Measurements from ENCODE around the gene HPX. TPM values are rescaled to one million over a fixed set of nuclear protein-coding genes. Genes with fewer than 3 reads are reported as not detected.

HPX gene
- total RNA-seq, 2 experiments from 2014 or later, result 0.16 to 5.2 TPM

GRCh38 chr11:6400431-6401345, 40.1 kb downstream of the HPX start:
- Histone ChIP-seq H3K4me2 (ENCODE audit: low read length) (no peak overlapping the region), H3K79me2 (ENCODE audit: insufficient read depth, low read depth, low read length) (no peaks in the 10 kb centered on the region), H3K9me2 (ENCODE audit: insufficient read depth, low read length) (no peaks in the 10 kb centered on the region), H2AFZ (ENCODE audit: low read length) (no peak overlapping the region), H4K20me1 (ENCODE audit: insufficient read depth, low read length) (no peaks in the 10 kb centered on the region), H3K4me3 (ENCODE audit: low read depth, low read length, poor library complexity, severe bottlenecking) (no peak overlapping the region), H3K4me1 (ENCODE audit: insufficient read depth, low read length, poor library complexity, severe bottlenecking) (peaks cover 45% of the 10 kb centered on the region), H3K36me3 (ENCODE audit: insufficient read depth, low read length) (peaks cover 17% of the 10 kb centered on the region), H3K27ac (ENCODE audit: low read depth, low read length, poor library complexity, severe bottlenecking) (no peak overlapping the region), H3K9me3 (ENCODE audit: low read length) (no peaks in the 10 kb centered on the region)
- BruUV-seq (replicated peaks), result no TSS peak
- CTCF ChIA-PET (ENCODE audit: unreplicated experiment), result interaction anchor here (1.0 kb wide), 1 partner anchor 11 kb away, joined by 6 read pairs; the partner anchor contains the start of gene SMPD1
- TF ChIP-seq EZH2phosphoT487 (IDR thresholded peaks at IDR 0.05; ENCODE audit: borderline replicate concordance, low read depth, low read length) (no peak), CTCF (conservative IDR thresholded peaks at IDR 0.05; ENCODE audit: low read length) (no peak)
- intact Hi-C loops (cut with micrococcal nuclease; ENCODE audit: unreplicated experiment), result no loop called here
- DNase-seq (ENCODE audit: low spot score), result no peak
- POLR2A ChIA-PET, result interaction anchor here (0.6 to 3.6 kb wide), 7 partner anchors 8 to 221 kb away, joined by 3 to 23 read pairs (median 4); partner anchors contain the start of genes APBB1 and SMPD1

- CTCF ChIA-PET (ENCODE audit: unreplicated experiment), result no interaction called here
- TF ChIP-seq EZH2phosphoT487 (IDR thresholded peaks at IDR 0.05; ENCODE audit: borderline replicate concordance, low read depth, low read length), result no peak
- no peak for TF ChIP-seq CTCF (conservative IDR thresholded peaks at IDR 0.05; ENCODE audit: low read length)
Measured at GRCh38 chr11:6397636-6398035, 43.2 kb downstream of the HPX start.

GRCh38 chr11:6397156-6397555, 43.6 kb downstream of the HPX start:
- H3K4me1 ChIP-seq (ENCODE audit: insufficient read depth, low read length, poor library complexity, severe bottlenecking), result peaks cover 10% of the 10 kb centered on the region
- no peak overlapping the region for H3K4me3 ChIP-seq (ENCODE audit: low read depth, low read length, poor library complexity, severe bottlenecking)
- no peak for DNase-seq (ENCODE audit: low spot score)
- no TSS peak for BruUV-seq (replicated peaks)
- no peaks in the 10 kb centered on the region for H4K20me1 ChIP-seq (ENCODE audit: insufficient read depth, low read length)
- CTCF ChIA-PET (ENCODE audit: unreplicated experiment), result no interaction called here
- POLR2A ChIA-PET, result no interaction called here
- no peaks in the 10 kb centered on the region for H3K79me2 ChIP-seq (ENCODE audit: insufficient read depth, low read depth, low read length)
- peaks cover 17% of the 10 kb centered on the region for H3K36me3 ChIP-seq (ENCODE audit: insufficient read depth, low read length)
- H2AFZ ChIP-seq (ENCODE audit: low read length), result no peak overlapping the region
- TF ChIP-seq EZH2phosphoT487 (IDR thresholded peaks at IDR 0.05; ENCODE audit: borderline replicate concordance, low read depth, low read length) (no peak), CTCF (conservative IDR thresholded peaks at IDR 0.05; ENCODE audit: low read length) (no peak)
- H3K9me2 ChIP-seq (ENCODE audit: insufficient read depth, low read length), result no peaks in the 10 kb centered on the region
- no peak overlapping the region for H3K4me2 ChIP-seq (ENCODE audit: low read length)
- no peak overlapping the region for H3K27ac ChIP-seq (ENCODE audit: low read depth, low read length, poor library complexity, severe bottlenecking)
- no peaks in the 10 kb centered on the region for H3K9me3 ChIP-seq (ENCODE audit: low read length)
- intact Hi-C loops (cut with micrococcal nuclease; ENCODE audit: unreplicated experiment), result loop anchor here (10.0 kb wide), 1 partner anchor 1118 kb away; the partner anchor contains the start of gene PPFIBP2

More at GRCh38 chr11:6397636-6398035, 43.2 kb downstream of the HPX start:
- no peak overlapping the region for H3K4me2 ChIP-seq (ENCODE audit: low read length)
- H3K4me3 ChIP-seq (ENCODE audit: low read depth, low read length, poor library complexity, severe bottlenecking), result no peak overlapping the region
- no TSS peak for BruUV-seq (replicated peaks)
- H3K27ac ChIP-seq (ENCODE audit: low read depth, low read length, poor library complexity, severe bottlenecking), result no peak overlapping the region
- H2AFZ ChIP-seq (ENCODE audit: low read length), result no peak overlapping the region
- no peaks in the 10 kb centered on the region for H4K20me1 ChIP-seq (ENCODE audit: insufficient read depth, low read length)
- no peak for DNase-seq (ENCODE audit: low spot score)
- no peaks in the 10 kb centered on the region for H3K9me3 ChIP-seq (ENCODE audit: low read length)
- peaks cover 15% of the 10 kb centered on the region for H3K4me1 ChIP-seq (ENCODE audit: insufficient read depth, low read length, poor library complexity, severe bottlenecking)
- H3K36me3 ChIP-seq (ENCODE audit: insufficient read depth, low read length), result peaks cover 17% of the 10 kb centered on the region
- intact Hi-C loops (cut with micrococcal nuclease; ENCODE audit: unreplicated experiment), result loop anchor here (10.0 kb wide), 1 partner anchor 1117 kb away; the partner anchor contains the start of gene PPFIBP2
- H3K79me2 ChIP-seq (ENCODE audit: insufficient read depth, low read depth, low read length), result no peaks in the 10 kb centered on the region
- no peaks in the 10 kb centered on the region for H3K9me2 ChIP-seq (ENCODE audit: insufficient read depth, low read length)
- POLR2A ChIA-PET, result no interaction called here

Measured in OCI-LY7 (cell line).